Mesendoderm (in vitro differentiated cells): ENCODE measurements around the gene OPCML.

Experiments
- DNase-seq: peaks from one replicate; pipeline ENCODE4 v3.0.0; 2013
- H2AK5ac ChIP-seq: 2 replicates; pipeline ENCODE4 v1.6.1; 2013; ENCODE audit warnings: low read length, inconsistent platforms
- H2BK120ac ChIP-seq: 2 replicates; pipeline ENCODE4 v1.6.1; 2013; ENCODE audit warnings: low read depth, mild to moderate bottlenecking, low read length, moderate library complexity, mixed read lengths
- H2BK15ac ChIP-seq: replicated peaks from 2 replicates; pipeline ENCODE4 v1.6.1; 2013; ENCODE audit warnings: low read depth, mild to moderate bottlenecking, moderate library complexity
- H2BK5ac ChIP-seq: 2 replicates; pipeline ENCODE4 v1.6.1; 2013; ENCODE audit warnings: low read length, inconsistent platforms
- H3K18ac ChIP-seq: 2 replicates; pipeline ENCODE4 v1.6.1; 2013; ENCODE audit warnings: mild to moderate bottlenecking, low read length, mixed read lengths
- H3K23ac ChIP-seq: one replicate; pipeline ENCODE4 v1.6.1; 2013; ENCODE audit warnings: low read length
- H3K27ac ChIP-seq: 2 replicates; pipeline ENCODE4 v1.5.1; 2013; ENCODE audit warnings: low read depth, mild to moderate bottlenecking, inconsistent platforms, low read length, moderate library complexity
- H3K27me3 ChIP-seq: 2 replicates; pipeline ENCODE4 v1.6.1; 2013; ENCODE audit warnings: low read length, control low read depth, mild to moderate bottlenecking, inconsistent platforms; ENCODE audit not compliant: insufficient read depth, poor library complexity
- H3K36me3 ChIP-seq: 2 replicates; pipeline ENCODE4 v1.6.1; 2013; ENCODE audit warnings: low read length, inconsistent platforms; ENCODE audit not compliant: control insufficient read depth, insufficient read depth
- H3K4ac ChIP-seq: one replicate; pipeline ENCODE4 v1.6.1; 2013; ENCODE audit warnings: low read depth, mild to moderate bottlenecking, low read length, moderate library complexity
- H3K4me1 ChIP-seq: 2 replicates; pipeline ENCODE4 v1.6.1; 2013; ENCODE audit warnings: low read depth, low read length, inconsistent platforms; ENCODE audit not compliant: control insufficient read depth
- H3K4me2 ChIP-seq: 2 replicates; pipeline ENCODE4 v1.6.1; 2013; ENCODE audit warnings: low read length
- H3K4me3 ChIP-seq: 2 replicates; pipeline ENCODE4 v1.5.1; 2013; ENCODE audit warnings: mild to moderate bottlenecking, low read length
- H3K56ac ChIP-seq: one replicate; pipeline ENCODE4 v1.6.1; 2013; ENCODE audit warnings: low read length
- H3K79me1 ChIP-seq: 2 replicates; pipeline ENCODE4 v1.6.1; 2013; ENCODE audit warnings: low read length, inconsistent platforms
- H3K79me2 ChIP-seq: 2 replicates; pipeline ENCODE4 v1.6.1; 2013; ENCODE audit warnings: mild to moderate bottlenecking, low read length; ENCODE audit not compliant: control insufficient read depth, insufficient read depth
- H3K9ac ChIP-seq: 2 replicates; pipeline ENCODE4 v1.6.1; 2013; ENCODE audit warnings: low read length, inconsistent platforms
- H4K5ac ChIP-seq: one replicate; pipeline ENCODE4 v1.6.1; 2013; ENCODE audit warnings: low read length
- H4K8ac ChIP-seq: one replicate; pipeline ENCODE4 v1.6.1; 2013; ENCODE audit warnings: low read depth, mild to moderate bottlenecking, control low read depth, low read length, moderate library complexity
- WGBS: extraction: QIAGEN DNeasy Blood & Tissue Kit; methylation state at CpG from one replicate; pipeline ENCODE4 v1.1.7; 2013; ENCODE audit warnings: low lambda C conversion rate, missing lambda C conversion rate; ENCODE audit not compliant: insufficient coverage; ENCODE audit errors: extremely low coverage; 5-methylcytosine and 5-hydroxymethylcytosine counted together

Gene OPCML

GRCh38 chr11:132892876-132893275 lies 639.4 kb downstream of the OPCML start:
- H3K27me3 ChIP-seq = no peaks in the 10 kb centered on the region
- no peaks in the 10 kb centered on the region for H3K36me3 ChIP-seq
- no peak overlapping the region for H3K23ac ChIP-seq
- H2AK5ac ChIP-seq = no peak overlapping the region
- H2BK5ac ChIP-seq = no peak overlapping the region
- H2BK15ac ChIP-seq = no peak overlapping the region
- no peaks in the 10 kb centered on the region for H3K79me1 ChIP-seq
- no peak overlapping the region for H3K4me2 ChIP-seq
- no peak overlapping the region for H3K4ac ChIP-seq
- no CpG with 5 or more reads among the region's 5 CpGs for WGBS
- H4K5ac ChIP-seq = no peak overlapping the region
- H2BK120ac ChIP-seq = no peak overlapping the region
- no peak overlapping the region for H3K9ac ChIP-seq
- H3K18ac ChIP-seq = no peak overlapping the region
- no peak for DNase-seq
- no peak overlapping the region for H4K8ac ChIP-seq
- H3K56ac ChIP-seq = no peak overlapping the region
- H3K79me2 ChIP-seq = no peaks in the 10 kb centered on the region
- no peak overlapping the region for H3K27ac ChIP-seq
- H3K4me1 ChIP-seq = no peaks in the 10 kb centered on the region
- H3K4me3 ChIP-seq = no peak overlapping the region

DNA sequence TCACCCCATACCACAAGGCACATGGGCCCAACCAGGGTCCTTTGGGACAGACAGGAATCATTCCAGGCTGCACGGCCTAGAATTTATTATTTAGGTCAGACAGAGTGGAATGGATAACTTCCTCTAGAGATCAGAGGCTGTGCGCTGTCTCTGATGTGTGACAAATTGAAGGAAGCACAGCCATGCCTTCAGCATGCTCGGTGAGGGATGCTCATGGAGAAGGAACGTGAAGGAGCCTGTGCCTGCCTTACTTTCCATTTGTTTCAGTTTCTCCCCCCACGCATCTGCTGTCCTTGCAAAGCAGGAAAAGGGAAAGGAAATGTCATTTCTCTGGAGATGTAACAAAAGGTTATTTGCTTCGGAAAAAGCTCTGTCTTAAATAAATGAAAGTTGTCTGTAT lies 644.1 kb downstream of the OPCML start:
- WGBS = no CpG with 5 or more reads among the region's 6 CpGs
- Histone ChIP-seq H3K56ac (no peak overlapping the region), H3K4me2 (no peak overlapping the region), H2BK5ac (no peak overlapping the region), H2BK15ac (no peak overlapping the region), H2AK5ac (no peak overlapping the region), H3K79me1 (no peaks in the 10 kb centered on the region), H4K5ac (no peak overlapping the region), H2BK120ac (no peak overlapping the region), H3K27me3 (no peaks in the 10 kb centered on the region), H4K8ac (no peak overlapping the region), H3K9ac (no peak overlapping the region), H3K27ac (no peak overlapping the region), H3K18ac (no peak overlapping the region), H3K4me3 (no peak overlapping the region), H3K79me2 (no peaks in the 10 kb centered on the region), H3K4me1 (peaks cover 2% of the 10 kb centered on the region), H3K36me3 (no peaks in the 10 kb centered on the region), H3K23ac (no peak overlapping the region), H3K4ac (no peak overlapping the region)
- no peak for DNase-seq

- Histone ChIP-seq H2AK5ac (no peak overlapping the region), H3K23ac (no peak overlapping the region), H3K9ac (no peak overlapping the region), H2BK5ac (no peak overlapping the region), H3K4ac (no peak overlapping the region), H3K4me3 (no peak overlapping the region), H3K27ac (no peak overlapping the region), H3K56ac (no peak overlapping the region), H3K27me3 (no peaks in the 10 kb centered on the region), H2BK120ac (no peak overlapping the region), H3K36me3 (no peaks in the 10 kb centered on the region), H3K4me1 (peaks cover 2% of the 10 kb centered on the region), H3K4me2 (no peak overlapping the region), H4K8ac (no peak overlapping the region), H3K18ac (no peak overlapping the region), H3K79me1 (no peaks in the 10 kb centered on the region), H3K79me2 (no peaks in the 10 kb centered on the region), H4K5ac (no peak overlapping the region), H2BK15ac (no peak overlapping the region)
- DNase-seq = peak; percentile 84
- no CpG with 5 or more reads among the region's 6 CpGs for WGBS
Observed at GRCh38 chr11:132886335-132886734, 646.0 kb downstream of the OPCML start.

DNA sequence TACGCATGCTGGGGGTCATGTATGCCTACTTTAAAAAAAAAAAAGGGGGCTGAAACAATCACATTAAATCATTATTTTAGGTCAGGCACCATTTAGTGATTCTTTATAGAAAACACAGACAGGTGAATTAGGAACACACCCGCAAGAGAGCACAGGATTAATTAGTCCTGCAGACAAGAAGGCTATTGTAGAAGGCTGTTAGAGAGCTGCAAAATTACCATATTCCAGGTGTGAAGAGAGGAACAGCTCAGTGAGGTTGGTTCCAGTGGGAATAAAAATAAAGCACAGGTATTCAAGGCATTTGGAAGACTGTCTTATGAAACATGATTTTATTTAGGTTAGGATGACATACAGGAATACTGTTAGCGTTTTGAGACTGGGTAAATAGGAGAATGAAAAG lies 649.1 kb downstream of the OPCML start:
- Histone ChIP-seq H3K36me3 (no peaks in the 10 kb centered on the region), H3K79me1 (no peaks in the 10 kb centered on the region), H4K8ac (no peak overlapping the region), H3K9ac (no peak overlapping the region), H3K18ac (no peak overlapping the region), H2BK5ac (no peak overlapping the region), H3K4me2 (no peak overlapping the region), H3K4me3 (no peak overlapping the region), H3K4ac (no peak overlapping the region), H3K27me3 (no peaks in the 10 kb centered on the region), H2BK120ac (no peak overlapping the region), H2BK15ac (no peak overlapping the region), H2AK5ac (no peak overlapping the region), H3K23ac (no peak overlapping the region), H3K4me1 (peaks cover 2% of the 10 kb centered on the region), H3K27ac (no peak overlapping the region), H3K79me2 (no peaks in the 10 kb centered on the region), H4K5ac (no peak overlapping the region), H3K56ac (no peak overlapping the region)
- WGBS = no CpG with 5 or more reads among the region's 3 CpGs
- DNase-seq = no peak

GRCh38 chr11:132881622-132882021 lies 650.7 kb downstream of the OPCML start:
- H3K4ac ChIP-seq = no peak overlapping the region
- DNase-seq = no peak
- H3K79me1 ChIP-seq = no peaks in the 10 kb centered on the region
- H3K23ac ChIP-seq = no peak overlapping the region
- H2BK15ac ChIP-seq = no peak overlapping the region
- no peak overlapping the region for H3K4me3 ChIP-seq
- H2AK5ac ChIP-seq = no peak overlapping the region
- no CpG with 5 or more reads among the region's 3 CpGs for WGBS
- H3K4me1 ChIP-seq = peaks cover 2% of the 10 kb centered on the region
- no peak overlapping the region for H4K5ac ChIP-seq
- no peak overlapping the region for H3K18ac ChIP-seq
- H2BK5ac ChIP-seq = no peak overlapping the region
- no peaks in the 10 kb centered on the region for H3K27me3 ChIP-seq
- H3K9ac ChIP-seq = no peak overlapping the region
- no peak overlapping the region for H3K4me2 ChIP-seq
- no peak overlapping the region for H3K27ac ChIP-seq
- no peaks in the 10 kb centered on the region for H3K79me2 ChIP-seq
- no peak overlapping the region for H3K56ac ChIP-seq
- no peak overlapping the region for H2BK120ac ChIP-seq
- H3K36me3 ChIP-seq = no peaks in the 10 kb centered on the region
- H4K8ac ChIP-seq = no peak overlapping the region

DNA sequence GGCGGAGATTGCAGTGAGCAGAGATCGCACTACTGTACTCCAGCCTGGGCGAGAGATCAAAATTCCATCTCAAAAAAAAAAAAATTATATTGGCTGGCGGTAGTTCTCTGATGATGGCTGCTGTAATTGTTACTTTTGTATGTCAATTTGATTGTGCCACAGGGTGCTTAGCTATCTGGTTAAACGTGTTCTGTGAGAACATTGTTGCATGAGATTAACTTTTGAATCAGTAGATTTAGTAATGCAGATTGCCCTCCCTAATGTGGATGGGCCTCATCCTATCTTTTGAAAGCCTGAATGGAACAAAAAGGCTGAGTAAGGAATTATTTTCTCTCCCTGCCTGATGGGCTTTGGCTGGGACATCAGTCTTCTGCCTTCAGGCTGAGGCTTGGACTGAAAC lies 654.2 kb downstream of the OPCML start:
- Histone ChIP-seq H3K36me3 (no peaks in the 10 kb centered on the region), H2AK5ac (no peak overlapping the region), H3K27ac (no peak overlapping the region), H3K27me3 (no peaks in the 10 kb centered on the region), H3K18ac (no peak overlapping the region), H4K8ac (no peak overlapping the region), H3K4ac (no peak overlapping the region), H3K23ac (no peak overlapping the region), H2BK120ac (no peak overlapping the region), H3K4me2 (no peak overlapping the region), H2BK5ac (no peak overlapping the region), H4K5ac (no peak overlapping the region), H2BK15ac (no peak overlapping the region), H3K9ac (no peak overlapping the region), H3K4me3 (no peak overlapping the region), H3K4me1 (no peaks in the 10 kb centered on the region), H3K56ac (no peak overlapping the region), H3K79me1 (no peaks in the 10 kb centered on the region), H3K79me2 (no peaks in the 10 kb centered on the region)
- no peak for DNase-seq
- no CpG with 5 or more reads among the region's 5 CpGs for WGBS
